NB4 (cell line): ENCODE data around the gene SEMA4G.

Source experiments
- POLR2A ChIP-seq: IDR thresholded peaks from 2 replicates; pipeline ENCODE4 v1.6.1; 2011; ENCODE audit warnings: mild to moderate bottlenecking; ENCODE audit not compliant: insufficient read length; ENCODE audit errors: extremely low read depth
- TF ChIP-seq, protein P1 (sequence below): IDR thresholded peaks from one replicate; pipeline ENCODE4 v1.5.1; 2012; ENCODE audit warnings: low read depth, low read length

DNA sequence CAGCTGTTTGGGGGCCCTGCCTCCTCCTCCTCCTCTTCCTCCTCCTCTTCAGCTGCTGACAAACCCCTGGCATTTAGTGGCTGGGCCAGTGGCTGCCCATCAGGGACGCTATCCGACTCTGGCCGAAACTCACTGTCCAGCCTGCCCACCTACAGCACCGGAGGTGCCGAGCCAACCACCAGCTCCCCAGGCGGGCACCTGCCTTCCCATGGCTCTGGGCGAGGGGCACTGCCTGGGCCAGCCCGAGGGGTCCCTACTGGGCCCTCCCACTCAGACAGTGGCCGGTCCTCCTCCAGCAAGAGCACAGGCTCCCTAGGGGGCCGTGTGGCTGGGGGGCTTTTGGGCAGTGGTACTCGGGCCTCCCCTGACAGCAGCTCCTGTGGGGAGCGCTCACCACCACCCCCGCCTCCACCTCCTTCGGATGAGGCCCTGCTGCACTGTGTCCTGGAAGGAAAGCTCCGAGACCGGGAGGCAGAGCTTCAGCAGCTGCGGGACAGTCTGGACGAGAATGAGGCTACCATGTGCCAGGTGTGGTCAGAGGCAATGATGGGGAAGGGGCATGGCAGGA lies 34.4 kb downstream of the SEMA4G start:
- TF ChIP-seq, protein P1, sequence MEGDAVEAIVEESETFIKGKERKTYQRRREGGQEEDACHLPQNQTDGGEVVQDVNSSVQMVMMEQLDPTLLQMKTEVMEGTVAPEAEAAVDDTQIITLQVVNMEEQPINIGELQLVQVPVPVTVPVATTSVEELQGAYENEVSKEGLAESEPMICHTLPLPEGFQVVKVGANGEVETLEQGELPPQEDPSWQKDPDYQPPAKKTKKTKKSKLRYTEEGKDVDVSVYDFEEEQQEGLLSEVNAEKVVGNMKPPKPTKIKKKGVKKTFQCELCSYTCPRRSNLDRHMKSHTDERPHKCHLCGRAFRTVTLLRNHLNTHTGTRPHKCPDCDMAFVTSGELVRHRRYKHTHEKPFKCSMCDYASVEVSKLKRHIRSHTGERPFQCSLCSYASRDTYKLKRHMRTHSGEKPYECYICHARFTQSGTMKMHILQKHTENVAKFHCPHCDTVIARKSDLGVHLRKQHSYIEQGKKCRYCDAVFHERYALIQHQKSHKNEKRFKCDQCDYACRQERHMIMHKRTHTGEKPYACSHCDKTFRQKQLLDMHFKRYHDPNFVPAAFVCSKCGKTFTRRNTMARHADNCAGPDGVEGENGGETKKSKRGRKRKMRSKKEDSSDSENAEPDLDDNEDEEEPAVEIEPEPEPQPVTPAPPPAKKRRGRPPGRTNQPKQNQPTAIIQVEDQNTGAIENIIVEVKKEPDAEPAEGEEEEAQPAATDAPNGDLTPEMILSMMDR, result no peak
- TF ChIP-seq POLR2A, result no peak
